ENCODE data around the gene RNF157.

DNA sequence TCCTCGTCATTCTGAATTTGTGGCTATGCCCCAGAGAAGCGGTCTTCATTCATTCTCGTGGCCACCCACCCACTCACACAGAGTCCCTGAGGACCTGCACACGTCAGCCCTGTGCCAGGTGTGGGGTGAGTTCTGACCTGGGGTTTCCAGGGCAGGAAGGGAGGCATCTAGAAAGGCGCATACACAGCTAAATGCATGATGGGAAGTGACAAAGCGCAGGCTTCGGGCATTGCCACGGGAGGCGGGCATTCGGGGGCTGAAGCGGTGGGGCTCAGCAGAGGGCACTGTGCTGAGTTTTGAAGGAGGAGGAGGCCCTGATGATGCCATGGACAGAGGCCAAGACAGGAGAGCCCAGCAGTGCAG is 35.8 kb upstream of the RNF157 start:
- no peak for TF ChIP-seq EZH2 (IDR thresholded peaks at IDR 0.05; ENCODE audit: borderline replicate concordance)
- TF ChIP-seq, protein P1, sequence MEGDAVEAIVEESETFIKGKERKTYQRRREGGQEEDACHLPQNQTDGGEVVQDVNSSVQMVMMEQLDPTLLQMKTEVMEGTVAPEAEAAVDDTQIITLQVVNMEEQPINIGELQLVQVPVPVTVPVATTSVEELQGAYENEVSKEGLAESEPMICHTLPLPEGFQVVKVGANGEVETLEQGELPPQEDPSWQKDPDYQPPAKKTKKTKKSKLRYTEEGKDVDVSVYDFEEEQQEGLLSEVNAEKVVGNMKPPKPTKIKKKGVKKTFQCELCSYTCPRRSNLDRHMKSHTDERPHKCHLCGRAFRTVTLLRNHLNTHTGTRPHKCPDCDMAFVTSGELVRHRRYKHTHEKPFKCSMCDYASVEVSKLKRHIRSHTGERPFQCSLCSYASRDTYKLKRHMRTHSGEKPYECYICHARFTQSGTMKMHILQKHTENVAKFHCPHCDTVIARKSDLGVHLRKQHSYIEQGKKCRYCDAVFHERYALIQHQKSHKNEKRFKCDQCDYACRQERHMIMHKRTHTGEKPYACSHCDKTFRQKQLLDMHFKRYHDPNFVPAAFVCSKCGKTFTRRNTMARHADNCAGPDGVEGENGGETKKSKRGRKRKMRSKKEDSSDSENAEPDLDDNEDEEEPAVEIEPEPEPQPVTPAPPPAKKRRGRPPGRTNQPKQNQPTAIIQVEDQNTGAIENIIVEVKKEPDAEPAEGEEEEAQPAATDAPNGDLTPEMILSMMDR (IDR thresholded peaks at IDR 0.05; ENCODE audit: poor library complexity): no peak
- no peak for TF ChIP-seq EZH2phosphoT487 (IDR thresholded peaks at IDR 0.05; ENCODE audit: low read depth, severe bottlenecking, unreplicated experiment)

All from hepatocyte (in vitro differentiated cells).